Measurements from ENCODE around the gene TOX4. TPM values are rescaled to one million over a fixed set of nuclear protein-coding genes. Genes with fewer than 3 reads are reported as not detected.

TOX4 gene
- total RNA-seq, 3 donors from 2014 or later: 38.0 to 55.2 (median 52.1) TPM

DNA sequence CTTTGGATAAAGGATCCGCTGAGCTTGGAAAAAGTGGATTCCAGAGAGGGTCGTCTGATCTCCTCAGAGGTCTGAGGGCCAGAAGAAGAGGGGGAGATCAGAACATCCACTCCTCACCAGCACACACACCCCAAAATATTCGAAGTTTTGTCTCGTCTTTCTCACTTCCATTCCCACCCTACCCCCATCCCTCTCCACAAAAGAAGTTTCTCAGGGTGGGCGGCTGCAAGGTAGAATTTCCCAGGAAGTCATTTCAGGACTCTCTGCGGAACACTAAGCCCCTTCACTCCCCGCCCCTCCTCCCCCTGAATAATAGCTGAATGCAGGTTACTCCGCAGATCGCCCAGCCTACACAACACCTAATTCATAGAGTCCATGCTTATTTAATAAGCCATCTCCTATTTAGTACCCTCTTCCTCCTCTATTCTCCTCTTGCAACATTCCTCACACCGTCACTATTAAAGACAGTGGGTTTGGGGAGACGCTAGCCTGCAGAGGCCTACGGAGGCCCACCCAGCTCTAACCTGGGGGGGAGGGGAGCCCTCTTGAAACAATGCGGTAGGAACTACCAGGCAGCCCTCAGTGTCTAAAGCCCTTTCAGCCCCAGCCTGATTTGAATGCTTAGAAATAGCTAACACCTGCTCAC, 49.8 kb downstream of the TOX4 start:
- DNase-seq (ENCODE audit: low spot score in 2 of 2): no peak
- Histone ChIP-seq H3K9me3 (no peaks in the 10 kb centered on the region), H3K4me3 (peak overlapping the region; percentile 65 to 91 (median 78)), H3K27me3 (no peaks in the 10 kb centered on the region), H3K36me3 (no peaks in the 10 kb centered on the region), H3K27ac (peak overlapping the region; percentile 71 to 87), H3K4me1 (peaks cover 0 to 5% of the 10 kb centered on the region in 2 donors)
- intact Hi-C loops (cut with DNase I; ENCODE audit: low total_unique reads): no loop called here
- TF ChIP-seq POLR2A (IDR thresholded peaks at IDR 0.05) (no peak), CTCF (IDR thresholded peaks at IDR 0.05) (no peak), POLR2AphosphoS5 (IDR thresholded peaks at IDR 0.05) (no peak)

DNA sequence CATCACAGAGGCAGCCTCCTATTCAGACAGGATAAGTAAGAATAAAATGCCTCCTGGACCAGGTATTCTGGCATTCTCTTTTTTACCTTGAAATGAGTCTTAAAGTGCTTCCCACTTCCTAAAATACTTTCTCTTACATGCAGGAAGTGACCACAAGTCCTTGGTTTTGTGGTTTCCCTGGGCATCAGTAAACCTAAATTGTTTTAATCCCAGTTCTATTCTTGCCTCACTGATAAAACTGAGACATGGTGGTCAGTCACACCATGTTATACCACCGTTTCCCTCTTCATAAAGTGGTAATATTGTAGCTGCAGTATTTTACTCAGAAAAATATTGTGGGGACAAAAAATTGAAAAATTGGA, 50.3 kb downstream of the TOX4 start:
- peaks cover 0 to 5% of the 10 kb centered on the region in 2 donors for H3K4me1 ChIP-seq
- intact Hi-C loops (cut with DNase I; ENCODE audit: low total_unique reads): no loop called here
- no peak for TF ChIP-seq POLR2A (IDR thresholded peaks at IDR 0.05)
- TF ChIP-seq POLR2AphosphoS5 (IDR thresholded peaks at IDR 0.05): no peak
- no peak for TF ChIP-seq CTCF (IDR thresholded peaks at IDR 0.05)

GRCh38 chr14:21528381-21529348, 51.7 kb downstream of the TOX4 start:
- Histone ChIP-seq H3K36me3 (no peaks in the 10 kb centered on the region), H3K9me3 (no peaks in the 10 kb centered on the region), H3K27me3 (peaks cover 0 to under 1% of the 10 kb centered on the region in 2 donors), H3K4me3 (no peak overlapping the region), H3K27ac (no peak overlapping the region), H3K4me1 (peaks cover 0 to 5% of the 10 kb centered on the region in 2 donors)
- no peak for TF ChIP-seq CTCF (IDR thresholded peaks at IDR 0.05)
- no peak for TF ChIP-seq POLR2A (IDR thresholded peaks at IDR 0.05)
- no peak for TF ChIP-seq POLR2AphosphoS5 (IDR thresholded peaks at IDR 0.05)
- DNase-seq (ENCODE audit: low spot score in 2 of 2): no peak
- intact Hi-C loops (cut with DNase I; ENCODE audit: low total_unique reads): no loop called here

More for the DNA sequence above, 50.3 kb downstream of the TOX4 start:
- no peak for DNase-seq (ENCODE audit: low spot score in 2 of 2)
- Histone ChIP-seq H3K27me3 (no peaks in the 10 kb centered on the region), H3K9me3 (no peaks in the 10 kb centered on the region), H3K36me3 (no peaks in the 10 kb centered on the region), H3K27ac (no peak overlapping the region), H3K4me3 (peak overlapping the region in 1 of 3 donors; percentile 91)

- H3K4me1 ChIP-seq: peaks cover 0 to 5% of the 10 kb centered on the region in 2 donors
- TF ChIP-seq POLR2AphosphoS5 (IDR thresholded peaks at IDR 0.05) (no peak), POLR2A (IDR thresholded peaks at IDR 0.05) (no peak), CTCF (IDR thresholded peaks at IDR 0.05) (no peak)
- no peak for DNase-seq (ENCODE audit: low spot score in 2 of 2)
- H3K9me3 ChIP-seq: no peaks in the 10 kb centered on the region
- no peak overlapping the region for H3K27ac ChIP-seq
- intact Hi-C loops (cut with DNase I; ENCODE audit: low total_unique reads): no loop called here
- no peak overlapping the region for H3K4me3 ChIP-seq
- peaks cover 0 to 3% of the 10 kb centered on the region in 2 donors for H3K27me3 ChIP-seq
- H3K36me3 ChIP-seq: no peaks in the 10 kb centered on the region
Measured at GRCh38 chr14:21529515-21529914, 52.5 kb downstream of the TOX4 start.

GRCh38 chr14:21533294-21533693, 56.3 kb downstream of the TOX4 start:
- H3K27me3 ChIP-seq: peaks cover 0 to 3% of the 10 kb centered on the region in 2 donors
- no peak overlapping the region for H3K27ac ChIP-seq
- intact Hi-C loops (cut with DNase I; ENCODE audit: low total_unique reads): no loop called here
- no peaks in the 10 kb centered on the region for H3K36me3 ChIP-seq
- H3K4me3 ChIP-seq: no peak overlapping the region
- no peaks in the 10 kb centered on the region for H3K9me3 ChIP-seq
- TF ChIP-seq POLR2AphosphoS5 (IDR thresholded peaks at IDR 0.05): no peak
- TF ChIP-seq POLR2A (IDR thresholded peaks at IDR 0.05): no peak
- TF ChIP-seq CTCF (IDR thresholded peaks at IDR 0.05): no peak
- no peaks in the 10 kb centered on the region for H3K4me1 ChIP-seq
- no peak for DNase-seq (ENCODE audit: low spot score in 2 of 2)

Measured in breast epithelium (tissue), 4 donors.